ENCODE results near the gene SLC4A9. TPM values are rescaled to one million over a fixed set of nuclear protein-coding genes. Genes with fewer than 3 reads are reported as not detected.

Gene SLC4A9
- polyA plus RNA-seq, 4 donors, result not detected

GRCh38 chr5:140367256-140368013 lies 7.4 kb downstream of the SLC4A9 start:
- FAIRE-seq, result no peak
- Histone ChIP-seq H3K36me3 (ENCODE audit: control insufficient read depth in 3 of 3, insufficient read depth in 2 of 3, low read depth in 1 of 3, low read length in 3 of 3) (no peaks in the 10 kb centered on the region), H3K9me3 (ENCODE audit: control insufficient read depth in 2 of 2, insufficient read depth in 1 of 2, low read depth in 1 of 2, low read length in 1 of 2) (no peaks in the 10 kb centered on the region), H3K4me3 (ENCODE audit: low read depth in 1 of 3, low read length in 3 of 3) (no peak overlapping the region), H3K27me3 (ENCODE audit: control insufficient read depth in 3 of 3, insufficient read depth in 3 of 3, low read length in 3 of 3) (no peaks in the 10 kb centered on the region), H3K4me1 (ENCODE audit: control insufficient read depth in 3 of 3, insufficient read depth in 2 of 3, low read depth in 1 of 3, low read length in 2 of 3) (peaks cover 0 to 8% (median 0%) of the 10 kb centered on the region in 3 donors), H3K27ac (ENCODE audit: low read depth in 1 of 3, low read length in 2 of 3) (no peak overlapping the region)
- WGBS, 3 donors, result 87 to 95% (median 91%) methylated on average over 8 of the region's 8 CpGs
- no peak for DNase-seq

GRCh38 chr5:140371356-140372151 lies 11.6 kb downstream of the SLC4A9 start:
- 89 to 93% (median 90%) methylated on average over 3 of the region's 3 CpGs for WGBS, 3 donors
- H3K4me1 ChIP-seq (ENCODE audit: control insufficient read depth in 3 of 3, insufficient read depth in 2 of 3, low read depth in 1 of 3, low read length in 2 of 3), result peaks cover 0 to 4% (median 0%) of the 10 kb centered on the region in 3 donors
- H3K4me3 ChIP-seq (ENCODE audit: low read depth in 1 of 3, low read length in 3 of 3), result no peak overlapping the region
- H3K27me3 ChIP-seq (ENCODE audit: control insufficient read depth in 3 of 3, insufficient read depth in 3 of 3, low read length in 3 of 3), result no peaks in the 10 kb centered on the region
- DNase-seq (peak; percentile 2 to 44), FAIRE-seq (no peak)
- no peaks in the 10 kb centered on the region for H3K36me3 ChIP-seq (ENCODE audit: control insufficient read depth in 3 of 3, insufficient read depth in 2 of 3, low read depth in 1 of 3, low read length in 3 of 3)
- no peaks in the 10 kb centered on the region for H3K9me3 ChIP-seq (ENCODE audit: control insufficient read depth in 2 of 2, insufficient read depth in 1 of 2, low read depth in 1 of 2, low read length in 1 of 2)
- H3K27ac ChIP-seq (ENCODE audit: low read depth in 1 of 3, low read length in 2 of 3), result no peak overlapping the region

- H3K4me3 ChIP-seq (ENCODE audit: low read depth in 1 of 3, low read length in 3 of 3), result no peak overlapping the region
- no peaks in the 10 kb centered on the region for H3K27me3 ChIP-seq (ENCODE audit: control insufficient read depth in 3 of 3, insufficient read depth in 3 of 3, low read length in 3 of 3)
- DNase-seq (peak; percentile 74 to 76), FAIRE-seq (no peak)
- H3K27ac ChIP-seq (ENCODE audit: low read depth in 1 of 3, low read length in 2 of 3), result no peak overlapping the region
- H3K36me3 ChIP-seq (ENCODE audit: control insufficient read depth in 3 of 3, insufficient read depth in 2 of 3, low read depth in 1 of 3, low read length in 3 of 3), result no peaks in the 10 kb centered on the region
- 11 to 16% (median 13%) methylated on average over 2 of the region's 2 CpGs for WGBS, 3 donors
- H3K9me3 ChIP-seq (ENCODE audit: control insufficient read depth in 2 of 2, insufficient read depth in 1 of 2, low read depth in 1 of 2, low read length in 1 of 2), result no peaks in the 10 kb centered on the region
- H3K4me1 ChIP-seq (ENCODE audit: control insufficient read depth in 3 of 3, insufficient read depth in 2 of 3, low read depth in 1 of 3, low read length in 2 of 3), result peaks cover 0 to 4% (median 0%) of the 10 kb centered on the region in 3 donors
Observed at GRCh38 chr5:140372971-140373487, 13.0 kb downstream of the SLC4A9 start.

- no peak overlapping the region for H3K4me3 ChIP-seq (ENCODE audit: low read depth in 1 of 3, low read length in 3 of 3)
- H3K9me3 ChIP-seq (ENCODE audit: control insufficient read depth in 2 of 2, insufficient read depth in 1 of 2, low read depth in 1 of 2, low read length in 1 of 2), result peaks cover 0 to 4% of the 10 kb centered on the region in 2 donors
- H3K27me3 ChIP-seq (ENCODE audit: control insufficient read depth in 3 of 3, insufficient read depth in 3 of 3, low read length in 3 of 3), result no peaks in the 10 kb centered on the region
- no peak for FAIRE-seq
- DNase-seq, result no peak
- no peak overlapping the region for H3K27ac ChIP-seq (ENCODE audit: low read depth in 1 of 3, low read length in 2 of 3)
- H3K4me1 ChIP-seq (ENCODE audit: control insufficient read depth in 3 of 3, insufficient read depth in 2 of 3, low read depth in 1 of 3, low read length in 2 of 3), result peaks cover 0 to 4% (median 3%) of the 10 kb centered on the region in 3 donors
- 89 to 91% (median 91%) methylated on average over 4 of the region's 4 CpGs for WGBS, 3 donors
- H3K36me3 ChIP-seq (ENCODE audit: control insufficient read depth in 3 of 3, insufficient read depth in 2 of 3, low read depth in 1 of 3, low read length in 3 of 3), result no peaks in the 10 kb centered on the region
Observed at GRCh38 chr5:140381351-140381750, 21.4 kb downstream of the SLC4A9 start.

- no peak for FAIRE-seq
- no peaks in the 10 kb centered on the region for H3K36me3 ChIP-seq (ENCODE audit: control insufficient read depth in 3 of 3, insufficient read depth in 2 of 3, low read depth in 1 of 3, low read length in 3 of 3)
- no peak overlapping the region for H3K4me3 ChIP-seq (ENCODE audit: low read depth in 1 of 3, low read length in 3 of 3)
Observed at GRCh38 chr5:140381972-140382371, 22.0 kb downstream of the SLC4A9 start.

GRCh38 chr5:140382866-140383265 lies 22.9 kb downstream of the SLC4A9 start:
- peaks cover 0 to 4% (median 3%) of the 10 kb centered on the region in 3 donors for H3K4me1 ChIP-seq (ENCODE audit: control insufficient read depth in 3 of 3, insufficient read depth in 2 of 3, low read depth in 1 of 3, low read length in 2 of 3)
- DNase-seq, result peak in 1 of 2 donors; percentile 35
- no peaks in the 10 kb centered on the region for H3K27me3 ChIP-seq (ENCODE audit: control insufficient read depth in 3 of 3, insufficient read depth in 3 of 3, low read length in 3 of 3)
- H3K9me3 ChIP-seq (ENCODE audit: control insufficient read depth in 2 of 2, insufficient read depth in 1 of 2, low read depth in 1 of 2, low read length in 1 of 2), result peaks cover 0 to 4% of the 10 kb centered on the region in 2 donors
- no peaks in the 10 kb centered on the region for H3K36me3 ChIP-seq (ENCODE audit: control insufficient read depth in 3 of 3, insufficient read depth in 2 of 3, low read depth in 1 of 3, low read length in 3 of 3)
- H3K4me3 ChIP-seq (ENCODE audit: low read depth in 1 of 3, low read length in 3 of 3), result no peak overlapping the region
- H3K27ac ChIP-seq (ENCODE audit: low read depth in 1 of 3, low read length in 2 of 3), result no peak overlapping the region
- no peak for FAIRE-seq

More at GRCh38 chr5:140381972-140382371, 22.0 kb downstream of the SLC4A9 start:
- WGBS, 3 donors, result 92 to 100% (median 93%) methylated on average over 1 of the region's 1 CpG
- peaks cover 0 to 4% (median 3%) of the 10 kb centered on the region in 3 donors for H3K4me1 ChIP-seq (ENCODE audit: control insufficient read depth in 3 of 3, insufficient read depth in 2 of 3, low read depth in 1 of 3, low read length in 2 of 3)
- H3K27me3 ChIP-seq (ENCODE audit: control insufficient read depth in 3 of 3, insufficient read depth in 3 of 3, low read length in 3 of 3), result no peaks in the 10 kb centered on the region
- peaks cover 0 to 4% of the 10 kb centered on the region in 2 donors for H3K9me3 ChIP-seq (ENCODE audit: control insufficient read depth in 2 of 2, insufficient read depth in 1 of 2, low read depth in 1 of 2, low read length in 1 of 2)
- no peak for DNase-seq
- H3K27ac ChIP-seq (ENCODE audit: low read depth in 1 of 3, low read length in 2 of 3), result no peak overlapping the region

- Histone ChIP-seq H3K4me3 (ENCODE audit: low read depth in 1 of 3, low read length in 3 of 3) (no peak overlapping the region), H3K27me3 (ENCODE audit: control insufficient read depth in 3 of 3, insufficient read depth in 3 of 3, low read length in 3 of 3) (no peaks in the 10 kb centered on the region), H3K4me1 (ENCODE audit: control insufficient read depth in 3 of 3, insufficient read depth in 2 of 3, low read depth in 1 of 3, low read length in 2 of 3) (peaks cover 0 to 4% (median 3%) of the 10 kb centered on the region in 3 donors), H3K9me3 (ENCODE audit: control insufficient read depth in 2 of 2, insufficient read depth in 1 of 2, low read depth in 1 of 2, low read length in 1 of 2) (peaks cover 0 to 4% of the 10 kb centered on the region in 2 donors), H3K36me3 (ENCODE audit: control insufficient read depth in 3 of 3, insufficient read depth in 2 of 3, low read depth in 1 of 3, low read length in 3 of 3) (no peaks in the 10 kb centered on the region), H3K27ac (ENCODE audit: low read depth in 1 of 3, low read length in 2 of 3) (peak overlapping the region in 1 of 3 donors; percentile 56)
- DNase-seq (peak; percentile 61 to 94), FAIRE-seq (no peak)
- WGBS, 3 donors, result 38 to 74% (median 57%) methylated on average over 2 of the region's 2 CpGs
Observed at GRCh38 chr5:140383300-140383699, 23.3 kb downstream of the SLC4A9 start.

GRCh38 chr5:140388052-140388451 lies 28.1 kb downstream of the SLC4A9 start:
- Histone ChIP-seq H3K4me3 (ENCODE audit: low read depth in 1 of 3, low read length in 3 of 3) (no peak overlapping the region), H3K27ac (ENCODE audit: low read depth in 1 of 3, low read length in 2 of 3) (no peak overlapping the region), H3K9me3 (ENCODE audit: control insufficient read depth in 2 of 2, insufficient read depth in 1 of 2, low read depth in 1 of 2, low read length in 1 of 2) (no peaks in the 10 kb centered on the region), H3K27me3 (ENCODE audit: control insufficient read depth in 3 of 3, insufficient read depth in 3 of 3, low read length in 3 of 3) (no peaks in the 10 kb centered on the region), H3K36me3 (ENCODE audit: control insufficient read depth in 3 of 3, insufficient read depth in 2 of 3, low read depth in 1 of 3, low read length in 3 of 3) (peaks cover 0 to 3% (median 2%) of the 10 kb centered on the region in 3 donors), H3K4me1 (ENCODE audit: control insufficient read depth in 3 of 3, insufficient read depth in 2 of 3, low read depth in 1 of 3, low read length in 2 of 3) (peaks cover 0 to 1% (median 0%) of the 10 kb centered on the region in 3 donors)
- DNase-seq (no peak), FAIRE-seq (no peak)
- WGBS, 3 donors, result 78 to 90% (median 80%) methylated on average over 2 of the region's 2 CpGs
